HEK293 (cell line): ENCODE data around the gene NCOR2.

ENCODE experiments used
- AEBP2 ChIP-seq: fragments of 450-650 bp; formaldehyde crosslinking; IDR thresholded peaks from 2 replicates; pipeline ENCODE4 v1.5.1; 2016; ENCODE audit warnings: missing biosample characterization, missing genetic modification characterization, borderline replicate concordance
- GLI4 ChIP-seq: fragments of 450-650 bp; formaldehyde crosslinking; IDR thresholded peaks from 2 replicates; pipeline ENCODE4 v1.5.1; 2016; ENCODE audit warnings: missing biosample characterization, missing genetic modification characterization
- HOXC10 ChIP-seq: sonication (generic); formaldehyde crosslinking; IDR thresholded peaks from 2 replicates; pipeline ENCODE4 v1.8.1; 2023; ENCODE audit warnings: mild to moderate bottlenecking, missing genetic modification reagents
- KLF1 ChIP-seq: fragments of 450-650 bp; formaldehyde crosslinking; IDR thresholded peaks from 2 replicates; pipeline ENCODE4 v1.5.1; 2016; ENCODE audit warnings: missing biosample characterization, missing genetic modification characterization
- KLF7 ChIP-seq: fragments of 450-650 bp; formaldehyde crosslinking; IDR thresholded peaks from 2 replicates; pipeline ENCODE4 v1.5.1; 2016; ENCODE audit warnings: missing biosample characterization, missing genetic modification characterization, borderline replicate concordance
- MZF1 ChIP-seq: fragments of 450-650 bp; formaldehyde crosslinking; IDR thresholded peaks from 2 replicates; pipeline ENCODE4 v1.5.1; 2017; ENCODE audit warnings: missing biosample characterization, missing genetic modification characterization, borderline replicate concordance
- SCRT2 ChIP-seq: fragments of 450-650 bp; formaldehyde crosslinking; IDR thresholded peaks from 2 replicates; pipeline ENCODE4 v1.5.1; 2016; ENCODE audit warnings: missing biosample characterization, missing genetic modification characterization
- WT1 ChIP-seq: fragments of 450-650 bp; formaldehyde crosslinking; IDR thresholded peaks from 2 replicates; pipeline ENCODE4 v1.5.1; 2016; ENCODE audit warnings: missing biosample characterization, missing genetic modification characterization
- YY1 ChIP-seq: fragments of 450-650 bp; formaldehyde crosslinking; IDR thresholded peaks from 2 replicates; pipeline ENCODE4 v1.5.1; 2018; ENCODE audit warnings: missing biosample characterization, missing genetic modification characterization
- ZBTB44 ChIP-seq: fragments of 450-650 bp; IDR thresholded peaks from 2 replicates; pipeline ENCODE4 v1.5.1; 2018; ENCODE audit warnings: missing biosample characterization, mild to moderate bottlenecking, missing genetic modification characterization
- ZNF184 ChIP-seq: fragments of 450-650 bp; IDR thresholded peaks from 2 replicates; pipeline ENCODE4 v1.5.1; 2018; ENCODE audit warnings: missing biosample characterization, mild to moderate bottlenecking, missing genetic modification characterization
- ZNF211 ChIP-seq: fragments of 450-650 bp; formaldehyde crosslinking; IDR thresholded peaks from 2 replicates; pipeline ENCODE4 v1.5.1; 2016; ENCODE audit warnings: low read depth, missing biosample characterization, missing genetic modification characterization
- ZNF280D ChIP-seq: fragments of 450-650 bp; formaldehyde crosslinking; IDR thresholded peaks from 2 replicates; pipeline ENCODE4 v1.5.1; 2016; ENCODE audit warnings: missing biosample characterization, missing genetic modification characterization
- ZNF391 ChIP-seq: fragments of 450-650 bp; formaldehyde crosslinking; IDR thresholded peaks from 2 replicates; pipeline ENCODE4 v1.5.1; 2016; ENCODE audit warnings: low read depth, missing biosample characterization, missing genetic modification characterization, borderline replicate concordance
- ZNF510 ChIP-seq: fragments of 450-650 bp; formaldehyde crosslinking; IDR thresholded peaks from 2 replicates; pipeline ENCODE4 v1.5.1; 2018; ENCODE audit warnings: mild to moderate bottlenecking, missing genetic modification characterization, missing biosample characterization; ENCODE audit not compliant: insufficient replicate concordance
- ZNF571 ChIP-seq: fragments of 450-650 bp; formaldehyde crosslinking; IDR thresholded peaks from 2 replicates; pipeline ENCODE4 v1.5.0; 2017; ENCODE audit warnings: missing biosample characterization, missing genetic modification characterization
- ZNF623 ChIP-seq: fragments of 450-650 bp; formaldehyde crosslinking; IDR thresholded peaks from 2 replicates; pipeline ENCODE4 v1.5.1; 2016; ENCODE audit warnings: missing biosample characterization, missing genetic modification characterization
- ZNF707 ChIP-seq: fragments of 450-650 bp; formaldehyde crosslinking; IDR thresholded peaks from 2 replicates; pipeline ENCODE4 v1.5.1; 2016; ENCODE audit warnings: missing biosample characterization, missing genetic modification characterization
- ZNF747 ChIP-seq: fragments of 450-650 bp; formaldehyde crosslinking; IDR thresholded peaks from 2 replicates; pipeline ENCODE4 v1.5.1; 2016; ENCODE audit warnings: missing biosample characterization, missing genetic modification characterization
- ZNF768 ChIP-seq: fragments of 450-650 bp; formaldehyde crosslinking; IDR thresholded peaks from 2 replicates; pipeline ENCODE4 v1.5.1; 2018; ENCODE audit warnings: missing biosample characterization, mild to moderate bottlenecking, missing genetic modification characterization
- ZNF776 ChIP-seq: fragments of 450-650 bp; formaldehyde crosslinking; IDR thresholded peaks from 2 replicates; pipeline ENCODE4 v1.5.0; 2017; ENCODE audit warnings: missing biosample characterization, missing genetic modification characterization, borderline replicate concordance
- ZSCAN23 ChIP-seq: fragments of 450-650 bp; formaldehyde crosslinking; IDR thresholded peaks from 2 replicates; pipeline ENCODE4 v1.5.1; 2016; ENCODE audit warnings: missing biosample characterization, missing genetic modification characterization

NCOR2 gene

GRCh38 chr12:124609041-124609989 lies 41.9 kb upstream of the NCOR2 start (continued):
- 0 out of 2 replicates have a peak, but pooled peaks have one; percentile 22 for TF ChIP-seq ZBTB44 (tag by site-specific recombination)
- TF ChIP-seq ZNF768 (tag by site-specific recombination), result no peak
- no peak; the same call in 1 of the 2 replicates for TF ChIP-seq ZNF391 (tag by site-specific recombination)
- peak; percentile 97 for TF ChIP-seq SCRT2
- TF ChIP-seq ZNF510 (tag by site-specific recombination), result no peak
- 0 out of 2 replicates have a peak, but pooled peaks have one; percentile 55 for TF ChIP-seq WT1
- TF ChIP-seq HOXC10 (CRISPR knock-in tag), result no peak
- no peak for TF ChIP-seq ZNF747
- TF ChIP-seq KLF1 (tag by site-specific recombination), result peak; percentile 81
- no peak for TF ChIP-seq KLF7 (tag by site-specific recombination)
- no peak for TF ChIP-seq ZSCAN23
- TF ChIP-seq ZNF707 (tag by site-specific recombination), result no peak
- no peak for TF ChIP-seq ZNF184 (tag by site-specific recombination)
- peak; percentile 82 for TF ChIP-seq ZNF280D (tag by site-specific recombination)
- TF ChIP-seq ZNF623, result peak; percentile 80
- TF ChIP-seq AEBP2 (tag by site-specific recombination), result no peak
- no peak for TF ChIP-seq ZNF776 (tag by site-specific recombination)
- no peak for TF ChIP-seq YY1 (tag by site-specific recombination)
- no peak for TF ChIP-seq ZNF211 (tag by site-specific recombination)
- TF ChIP-seq MZF1, result no peak
- no peak for TF ChIP-seq ZNF571 (tag by site-specific recombination)
- TF ChIP-seq GLI4 (tag by site-specific recombination), result no peak
